Caki2 (cell line): ENCODE data around the gene GPR153. TPM values are rescaled to one million over a fixed set of nuclear protein-coding genes. Genes with fewer than 3 reads are reported as not detected.
A peak's percentile ranks its signal among the peaks of the same experiment; 100 is the strongest.

ENCODE experiments used
- DNase-seq: peaks from one replicate; pipeline ENCODE4 v3.0.0-alpha.2; 2015; ENCODE audit warnings: low read depth
- in situ Hi-C: cut with HindIII; loops from 2 replicates; pipeline ENCODE4 v1.10.0; 2016; ENCODE audit warnings: low sequenced_read_pairs, low pct_unique_long_range_greater_than_20kb, mixed read lengths
- total RNA-seq: library from RNA; depleted of rRNA; stranded (reverse); fragments of >200 nt; shearing (Covaris generic); gene quantifications from 2 replicates; pipeline ENCODE4 v1.2.3, GENCODE V29; 2014; ENCODE audit warnings: low replicate concordance

The GPR153 gene
- total RNA-seq, 1 experiment from 2014 or later = 2.4 TPM

GRCh38 chr1:6218375-6219164 is 42.3 kb downstream of the GPR153 start:
- in situ Hi-C loops = no loop called here
- DNase-seq = no peak

GRCh38 chr1:6212193-6212959 is 48.5 kb downstream of the GPR153 start:
- in situ Hi-C loops = no loop called here
- DNase-seq = no peak

DNA sequence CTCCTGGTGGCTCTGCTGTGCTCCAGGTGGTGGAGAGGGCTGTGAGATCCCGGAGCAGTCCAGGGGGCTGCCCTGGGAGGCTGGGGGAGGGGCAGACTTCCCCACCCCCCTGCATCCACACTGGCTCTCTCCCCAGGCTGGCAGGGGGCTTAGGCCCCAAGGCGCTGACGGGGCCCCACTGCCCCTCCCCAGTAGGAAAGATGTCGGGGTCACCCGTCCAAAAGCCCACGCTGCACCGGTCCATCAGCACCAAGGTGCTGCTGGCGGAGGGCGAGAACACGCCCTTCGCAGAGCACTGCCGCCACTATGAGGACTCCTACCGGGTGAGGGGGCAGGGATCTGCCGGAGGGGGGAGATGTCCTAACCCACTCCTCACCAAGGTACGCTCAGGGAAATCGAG is 49.2 kb downstream of the GPR153 start:
- no peak for DNase-seq
- in situ Hi-C loops = no loop called here

DNA sequence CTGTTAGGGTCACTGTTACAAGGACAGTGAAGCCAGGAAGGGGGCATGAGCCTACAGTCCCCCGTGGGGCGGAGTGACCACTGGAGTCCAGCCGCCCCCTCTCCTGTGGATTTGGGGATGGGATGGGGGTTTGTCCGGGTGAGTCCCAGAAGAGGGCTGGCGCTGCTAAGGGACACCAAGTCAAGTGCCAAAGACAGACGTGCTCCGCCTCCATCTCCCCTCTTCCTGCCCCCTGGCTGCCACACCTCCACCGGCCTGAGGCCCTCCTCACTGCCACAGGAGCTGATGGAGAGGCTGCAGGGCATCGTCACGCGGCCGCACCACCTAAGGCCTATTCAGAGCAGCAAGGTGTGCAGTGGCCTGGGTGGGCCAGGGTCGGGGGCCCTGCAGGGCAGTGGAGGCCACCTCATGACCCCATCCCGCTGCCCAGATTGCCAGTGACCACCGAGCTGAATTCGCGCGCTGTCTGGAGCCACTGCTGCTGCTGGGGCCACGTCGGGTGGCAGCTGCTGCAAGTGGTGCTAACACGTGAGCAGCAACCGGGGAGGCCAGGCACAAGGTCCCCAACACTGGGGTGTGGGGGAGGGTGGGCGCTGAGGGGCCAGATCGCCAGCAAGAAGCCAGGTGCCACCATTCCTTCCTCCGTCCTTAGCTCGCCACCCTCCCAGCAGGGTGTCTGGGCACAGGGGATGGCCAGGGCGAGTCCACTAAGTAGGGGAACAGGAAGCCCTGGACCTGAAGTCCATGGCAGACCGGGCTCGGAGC is 50.1 kb downstream of the GPR153 start:
- in situ Hi-C loops = no loop called here
- no peak for DNase-seq

- DNase-seq = no peak
- in situ Hi-C loops = no loop called here
Observed at GRCh38 chr1:6209661-6210580, 51.0 kb downstream of the GPR153 start.

DNA sequence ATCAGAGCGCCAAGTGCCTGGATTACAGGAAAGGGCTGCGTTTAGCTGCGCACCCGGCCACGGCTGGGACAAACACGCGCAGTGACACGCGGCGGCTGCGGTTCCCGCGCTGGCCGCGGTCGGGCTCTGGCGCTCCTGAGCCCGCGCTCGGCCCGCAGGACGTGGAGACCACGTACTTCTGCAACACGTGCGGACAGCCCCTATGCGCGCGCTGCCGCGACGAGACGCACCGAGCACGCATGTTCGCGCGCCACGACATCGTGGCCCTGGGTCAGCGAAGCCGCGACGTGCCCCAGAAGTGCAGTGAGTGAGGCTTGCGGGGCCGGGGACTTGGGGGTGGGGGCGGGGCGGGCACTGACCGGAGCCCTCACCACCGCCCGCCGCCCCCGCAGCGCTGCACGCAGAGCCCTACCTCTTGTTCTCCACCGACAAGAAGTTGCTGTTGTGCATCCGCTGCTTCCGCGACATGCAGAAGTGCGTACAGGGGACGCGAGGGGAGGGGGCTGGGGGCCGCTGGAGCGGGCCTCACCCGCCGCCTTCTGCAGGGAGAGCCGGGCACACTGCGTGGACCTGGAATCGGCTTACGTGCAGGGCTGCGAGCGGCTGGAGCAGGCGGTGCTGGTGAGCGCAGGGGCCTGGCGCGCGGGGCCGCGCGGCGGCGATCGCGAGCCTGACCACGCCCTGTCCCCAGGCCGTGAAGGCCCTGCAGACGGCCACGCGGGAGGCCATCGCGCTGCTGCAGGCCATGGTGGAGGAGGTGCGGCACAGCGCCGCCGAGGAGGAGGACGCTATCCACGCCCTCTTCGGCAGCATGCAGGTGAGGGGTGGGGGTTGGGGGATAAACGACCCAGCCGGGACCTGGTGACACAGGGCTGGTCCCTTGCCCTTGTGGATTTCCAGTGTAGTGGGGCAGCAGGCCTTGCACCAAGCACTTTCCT is 51.9 kb downstream of the GPR153 start:
- in situ Hi-C loops = no loop called here

GRCh38 chr1:6207921-6208320 is 53.0 kb downstream of the GPR153 start:
- DNase-seq = no peak
- in situ Hi-C loops = no loop called here

More for the DNA sequence above, 51.9 kb downstream of the GPR153 start:
- DNase-seq = no peak

DNA sequence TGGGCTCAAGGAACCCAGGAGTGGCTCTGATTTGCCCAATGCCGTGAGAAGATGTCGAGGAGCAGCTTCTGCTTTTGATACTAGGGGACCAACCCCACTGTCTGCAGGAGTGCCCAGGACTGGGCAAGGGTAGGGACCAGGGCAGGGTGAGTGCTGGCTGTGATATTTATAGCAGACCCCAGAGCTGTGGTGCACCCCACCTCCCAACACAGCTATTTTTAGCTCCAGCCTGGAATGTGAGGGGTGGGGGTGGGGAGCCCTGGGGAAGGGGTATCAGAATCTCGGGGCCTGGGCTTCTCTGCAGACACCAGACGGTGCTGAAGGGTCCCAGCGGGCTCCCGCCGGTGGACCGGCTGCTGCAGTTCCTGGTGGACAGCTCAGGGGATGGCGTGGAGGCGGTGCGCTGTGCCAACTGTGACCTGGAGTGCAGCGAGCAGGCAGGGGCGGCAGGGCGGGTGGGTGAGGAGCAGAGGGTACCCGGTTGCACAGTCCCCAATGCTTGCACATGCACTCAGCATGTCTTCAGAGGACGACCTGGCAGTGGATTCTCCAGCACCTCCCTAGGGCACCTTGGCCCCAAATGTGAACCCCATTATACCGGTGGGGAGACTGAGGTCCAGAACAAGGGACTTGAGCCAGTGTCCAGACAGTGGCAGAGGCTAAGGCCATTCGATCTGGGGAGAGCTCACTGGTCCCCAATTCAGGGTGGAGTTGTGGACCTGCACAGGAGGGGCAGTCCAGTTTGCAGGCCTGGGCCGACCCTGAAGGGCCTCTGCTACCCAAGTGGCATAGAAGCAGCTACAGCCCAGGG is 53.6 kb downstream of the GPR153 start:
- in situ Hi-C loops = no loop called here
- no peak for DNase-seq

DNA sequence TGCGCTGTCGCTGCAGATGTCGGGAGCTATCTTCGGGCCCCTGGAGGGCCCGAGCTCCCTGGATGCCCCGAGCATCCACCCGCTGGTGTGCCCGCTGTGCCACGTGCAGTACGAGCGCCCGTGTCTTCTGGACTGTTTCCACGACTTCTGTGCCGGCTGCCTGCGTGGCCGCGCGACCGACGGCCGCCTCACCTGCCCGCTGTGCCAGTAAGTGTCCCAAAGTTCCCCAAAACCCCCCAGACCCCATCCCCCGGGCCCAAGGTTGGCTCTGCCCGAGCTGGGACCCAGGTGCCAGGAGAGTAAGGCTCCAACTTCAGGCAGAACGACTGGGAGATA is 54.4 kb downstream of the GPR153 start:
- DNase-seq = no peak
- in situ Hi-C loops = no loop called here

- peak; percentile 90 for DNase-seq
- in situ Hi-C loops = no loop called here
Observed at GRCh38 chr1:6205849-6206519, 54.9 kb downstream of the GPR153 start, which contains the start of gene RNF207. Gene RNF207, plus strand, starts transcription at chr1:6206119. Its CDS starts 417 bp downstream, at chr1:6206536.

- in situ Hi-C loops = no loop called here
- DNase-seq = no peak
Observed at GRCh38 chr1:6202256-6202655, 58.6 kb downstream of the GPR153 start.

- DNase-seq = no peak
- in situ Hi-C loops = no loop called here
Observed at GRCh38 chr1:6200188-6200809, 60.6 kb downstream of the GPR153 start.

DNA sequence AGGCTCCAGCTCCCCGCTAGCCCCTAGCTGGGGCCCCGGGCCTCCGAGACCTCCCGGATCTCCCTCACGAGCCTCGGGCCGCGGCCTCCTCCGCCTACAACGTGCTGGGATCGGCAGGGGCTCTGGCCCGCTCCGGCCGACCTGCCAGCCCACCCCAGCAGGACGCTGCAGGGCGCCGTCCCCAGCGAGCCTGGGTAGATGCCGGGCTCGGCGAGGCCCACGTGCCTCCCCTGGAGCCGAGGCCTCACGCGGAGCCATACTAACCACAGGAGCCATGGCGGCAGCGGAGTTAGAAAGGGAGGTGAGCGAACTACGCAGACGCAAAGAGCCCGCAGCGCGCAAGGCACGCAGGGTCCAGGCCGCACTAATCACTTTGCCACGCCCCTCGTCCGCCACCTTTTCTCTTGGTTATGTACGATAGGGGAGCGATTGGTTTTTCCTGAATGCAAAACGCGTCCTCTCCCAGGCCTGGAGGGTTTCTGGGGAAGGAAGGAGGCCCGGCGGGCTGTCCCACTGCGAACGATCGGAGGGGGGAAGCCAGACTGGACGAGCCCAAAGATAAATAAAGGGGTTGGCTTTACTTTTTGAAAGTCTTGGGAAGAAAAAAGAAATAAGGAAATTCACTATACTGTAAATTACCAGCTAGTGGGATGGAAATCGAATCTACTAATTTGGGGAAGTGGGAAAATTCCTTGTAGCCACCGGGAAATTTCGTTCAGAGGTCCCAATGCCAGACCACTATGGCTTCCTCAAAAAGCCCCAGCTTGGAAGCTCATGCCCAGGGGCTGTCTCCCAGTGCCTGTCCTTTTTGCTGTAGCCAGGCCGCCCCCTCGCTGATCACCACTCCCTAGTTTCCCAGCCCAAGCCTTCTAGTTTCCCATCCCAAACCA is 61.4 kb downstream of the GPR153 start, which contains the start of gene RPL22:
Gene RPL22 (minus strand): TSS at position 298 of the 890 bp plus-strand sequence. CDS start 22 bp downstream, at position 276.
- in situ Hi-C loops = no loop called here
- peak; percentile 98 for DNase-seq

DNA sequence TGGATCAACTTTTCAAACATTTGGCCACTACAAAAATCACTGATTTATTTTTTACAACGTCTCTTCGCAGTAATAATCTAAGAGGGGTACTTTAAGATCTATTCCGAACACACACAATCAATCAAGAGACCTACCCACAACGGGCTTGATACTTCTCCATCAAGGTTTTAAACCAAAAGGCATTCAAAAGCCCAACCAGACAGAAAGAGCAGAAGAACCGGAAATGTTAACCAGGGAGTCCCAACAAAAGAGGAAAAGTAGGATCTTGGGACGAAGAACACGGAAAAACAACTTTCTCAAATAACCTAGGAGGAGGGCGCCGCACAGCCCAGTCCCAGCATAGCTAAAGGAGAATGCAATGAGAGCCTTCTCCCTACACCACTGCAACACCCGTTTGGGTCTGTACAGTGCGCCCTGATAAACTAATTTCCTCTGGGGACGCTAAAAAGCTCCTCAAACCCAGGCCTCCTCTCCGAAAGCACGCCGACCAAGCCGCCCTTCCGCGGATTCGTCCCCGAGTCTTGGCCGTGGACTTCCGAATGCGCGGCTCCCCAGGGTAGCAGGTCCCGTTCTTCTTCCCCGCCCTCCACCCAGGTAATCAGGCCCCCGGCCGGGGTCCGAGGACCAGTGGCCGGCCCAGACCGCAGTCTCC is 62.1 kb downstream of the GPR153 start:
- DNase-seq = no peak

More for the DNA sequence above, 62.1 kb downstream of the GPR153 start:
- in situ Hi-C loops = no loop called here
